Measurements from ENCODE around the gene EIPR1.

- no peak for TF ChIP-seq CTCF (conservative IDR thresholded peaks at IDR 0.05)
- TF ChIP-seq EZH2 (IDR thresholded peaks at IDR 0.05; ENCODE audit: low read depth), result no peak
Observed at GRCh38 chr2:3421580-3421979, 44.0 kb upstream of the EIPR1 start.
